PC-3 (cell line): ENCODE measurements around the gene AKT1. TPM values are rescaled to one million over a fixed set of nuclear protein-coding genes. Genes with fewer than 3 reads are reported as not detected.
"Not testable (repeated sequence)": the region's sequence is repeated elsewhere in the genome, so short reads cannot be mapped to it uniquely, and the experiment has no call there.

ENCODE experiments used
- ATAC-seq: fragments of 200-7000 bp; cut with Tn5 transposase; 2 replicates; pipeline ENCODE4 v1.9.1; 2020; ENCODE audit warnings: mild to moderate bottlenecking, moderate library complexity
- BruUV-seq: library from RNA; stranded (reverse); fragments of 400-500 nt; replicated peaks from 2 replicates; lab custom pipeline; 2021; lab: Mats Ljungman, UMichigan
- CTCF ChIA-PET: fragments of 300-600 bp; sonication (Branson Sonifier 250); formaldehyde crosslinking; loops from one replicate; lab custom pipeline; 2022; ENCODE audit warnings: antibody characterized with exemption; lab: Charles Lee
- POLR2A ChIA-PET: fragments of 300-600 bp; sonication (Branson Sonifier 250); formaldehyde crosslinking; loops from one replicate; lab custom pipeline; 2022; ENCODE audit warnings: antibody characterized with exemption; ENCODE audit not compliant: unreplicated experiment; lab: Charles Lee
- DNase-seq: peaks from one replicate; pipeline ENCODE4 v3.0.0-alpha.2; 2015
- H2AFZ ChIP-seq: fragments of 300-600 bp; sonication (generic); 2 replicates; pipeline ENCODE4 v1.6.0; 2016; ENCODE audit warnings: antibody characterized with exemption, low read length
- H3F3A ChIP-seq: fragments of 300-600 bp; sonication (generic); one replicate; pipeline ENCODE4 v1.6.0; 2017; ENCODE audit warnings: antibody characterized with exemption, low read length, control low read depth, mild to moderate bottlenecking; ENCODE audit not compliant: unreplicated experiment
- H3K27ac ChIP-seq: fragments of 300-600 bp; sonication (generic); 2 replicates; pipeline ENCODE4 v1.5.1; 2016; ENCODE audit warnings: mild to moderate bottlenecking, low read length
- H3K27me3 ChIP-seq: fragments of 300-600 bp; sonication (generic); 2 replicates; pipeline ENCODE4 v1.6.1; 2016; ENCODE audit warnings: low read length, mixed read lengths
- H3K36me3 ChIP-seq: fragments of 300-600 bp; sonication (generic); 2 replicates; pipeline ENCODE4 v1.6.1; 2016; ENCODE audit warnings: low read depth, mixed run types, low read length, mixed read lengths
- H3K4me1 ChIP-seq: fragments of 300-600 bp; sonication (generic); 2 replicates; pipeline ENCODE4 v1.5.1; 2016; ENCODE audit warnings: low read length; ENCODE audit not compliant: insufficient read depth
- H3K4me2 ChIP-seq: fragments of 300-600 bp; sonication (generic); 2 replicates; pipeline ENCODE4 v1.6.0; 2016; ENCODE audit warnings: low read length
- H3K4me3 ChIP-seq: fragments of 300-600 bp; sonication (generic); 2 replicates; pipeline ENCODE4 v1.5.1; 2016; ENCODE audit warnings: mild to moderate bottlenecking, low read length, mixed read lengths
- H3K79me2 ChIP-seq: fragments of 300-600 bp; sonication (generic); 2 replicates; pipeline ENCODE4 v1.6.1; 2017; ENCODE audit warnings: low read length, mixed read lengths
- H3K9ac ChIP-seq: fragments of 300-600 bp; sonication (generic); 2 replicates; pipeline ENCODE4 v1.6.0; 2016; ENCODE audit warnings: mild to moderate bottlenecking, low read length
- H3K9me2 ChIP-seq: fragments of 300-600 bp; sonication (generic); replicated peaks from 2 replicates; pipeline ENCODE4 v1.6.1; 2016; ENCODE audit warnings: mixed run types, low read length, mixed read lengths
- H3K9me3 ChIP-seq: fragments of 300-600 bp; sonication (generic); 2 replicates; pipeline ENCODE4 v1.6.1; 2016; ENCODE audit warnings: low read length, mixed read lengths
- H4K20me1 ChIP-seq: fragments of 300-600 bp; sonication (generic); 2 replicates; pipeline ENCODE4 v1.6.1; 2016; ENCODE audit warnings: low read length, mixed read lengths
- EZH2 ChIP-seq: fragments of 300-600 bp; sonication (generic); IDR thresholded peaks from one replicate; pipeline ENCODE4 v1.6.1; 2017; ENCODE audit warnings: antibody characterized with exemption, mild to moderate bottlenecking, low read length; ENCODE audit not compliant: unreplicated experiment
- EZH2phosphoT487 ChIP-seq: fragments of 300-600 bp; sonication (generic); IDR thresholded peaks from 2 replicates; pipeline ENCODE4 v1.6.1; 2018; ENCODE audit warnings: mild to moderate bottlenecking, antibody characterized with exemption, low read length, borderline replicate concordance
- intact Hi-C: fragments of 100-400 bp; cut with micrococcal nuclease; formaldehyde crosslinking; loops from 2 replicates; pipeline ENCODE4 v1.9.0; 2023
- total RNA-seq: library from RNA; depleted of rRNA; stranded (reverse); fragments of >200 nt; gene quantifications from 2 replicates; pipeline ENCODE4 v1.2.3, GENCODE V29; 2014
- TF ChIP-seq, protein P1 (sequence below): fragments of 300-600 bp; sonication (generic); conservative IDR thresholded peaks from 2 replicates; pipeline ENCODE4 v1.5.1; 2017; ENCODE audit warnings: antibody characterized with exemption, low read depth, mild to moderate bottlenecking, low read length

Gene AKT1
- total RNA-seq, 1 experiment from 2014 or later, result 196 TPM

DNA sequence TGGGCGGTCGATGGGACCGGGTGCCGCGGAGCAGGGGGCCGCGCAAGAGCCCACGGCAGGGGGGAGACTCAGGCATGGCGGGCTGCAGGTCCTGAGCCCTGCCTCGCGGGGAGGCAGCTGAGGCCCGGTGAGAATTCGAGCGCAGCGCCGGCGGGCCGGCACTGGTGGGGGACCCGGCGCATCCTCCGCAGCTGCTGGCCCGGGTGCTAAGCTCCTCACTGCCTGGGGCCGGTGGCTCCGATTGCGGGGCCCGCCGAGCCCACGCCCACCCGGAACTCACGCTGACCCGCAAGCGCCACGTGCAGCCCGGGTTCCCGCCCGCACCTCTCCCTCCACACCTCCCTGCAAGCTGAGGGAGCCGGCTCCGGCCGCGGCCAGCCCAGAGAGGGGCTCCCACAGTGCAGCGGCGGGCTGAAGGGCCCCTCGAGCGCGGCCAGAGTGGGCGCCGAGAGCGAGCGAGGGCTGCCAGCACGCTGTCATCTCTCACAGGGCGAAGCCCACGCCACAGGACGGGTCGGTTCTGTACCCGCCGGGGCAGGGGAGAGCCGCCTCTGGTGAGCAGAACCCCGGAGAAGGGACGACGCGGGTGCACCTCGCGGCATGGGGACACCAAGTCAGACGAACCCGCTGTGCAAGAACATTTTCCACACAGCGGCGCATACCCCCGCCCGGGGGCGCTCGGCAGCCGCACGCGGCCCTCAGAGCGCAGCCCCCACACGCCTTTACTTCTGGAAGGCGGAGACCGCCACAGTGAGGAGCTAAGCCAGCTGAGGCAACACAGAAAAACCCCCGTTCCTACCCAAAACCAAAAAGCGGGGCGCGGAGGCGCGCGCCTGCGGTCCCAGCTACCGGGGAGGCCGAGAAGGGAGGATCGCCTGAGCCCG, 43.8 kb downstream of the AKT1 start:
- peak overlapping the region; percentile 32 for H3K27ac ChIP-seq
- H3K4me3 ChIP-seq, result peak overlapping the region; percentile 64
- H3F3A ChIP-seq, result no peaks in the 10 kb centered on the region
- intact Hi-C loops, result no loop called here
- H3K9me3 ChIP-seq, result no peaks in the 10 kb centered on the region
- peaks cover 37% of the 10 kb centered on the region for H3K4me1 ChIP-seq
- ATAC-seq, result no peak
- H3K79me2 ChIP-seq, result peaks cover 38% of the 10 kb centered on the region
- peak overlapping the region; percentile 82 for H3K9ac ChIP-seq
- H3K9me2 ChIP-seq, result no peaks in the 10 kb centered on the region
- peak overlapping the region; percentile 78 for H2AFZ ChIP-seq
- no TSS peak for BruUV-seq
- H3K4me2 ChIP-seq, result peak overlapping the region; percentile 85
- no peak for TF ChIP-seq EZH2phosphoT487
- no peak for TF ChIP-seq EZH2
- TF ChIP-seq, protein P1, sequence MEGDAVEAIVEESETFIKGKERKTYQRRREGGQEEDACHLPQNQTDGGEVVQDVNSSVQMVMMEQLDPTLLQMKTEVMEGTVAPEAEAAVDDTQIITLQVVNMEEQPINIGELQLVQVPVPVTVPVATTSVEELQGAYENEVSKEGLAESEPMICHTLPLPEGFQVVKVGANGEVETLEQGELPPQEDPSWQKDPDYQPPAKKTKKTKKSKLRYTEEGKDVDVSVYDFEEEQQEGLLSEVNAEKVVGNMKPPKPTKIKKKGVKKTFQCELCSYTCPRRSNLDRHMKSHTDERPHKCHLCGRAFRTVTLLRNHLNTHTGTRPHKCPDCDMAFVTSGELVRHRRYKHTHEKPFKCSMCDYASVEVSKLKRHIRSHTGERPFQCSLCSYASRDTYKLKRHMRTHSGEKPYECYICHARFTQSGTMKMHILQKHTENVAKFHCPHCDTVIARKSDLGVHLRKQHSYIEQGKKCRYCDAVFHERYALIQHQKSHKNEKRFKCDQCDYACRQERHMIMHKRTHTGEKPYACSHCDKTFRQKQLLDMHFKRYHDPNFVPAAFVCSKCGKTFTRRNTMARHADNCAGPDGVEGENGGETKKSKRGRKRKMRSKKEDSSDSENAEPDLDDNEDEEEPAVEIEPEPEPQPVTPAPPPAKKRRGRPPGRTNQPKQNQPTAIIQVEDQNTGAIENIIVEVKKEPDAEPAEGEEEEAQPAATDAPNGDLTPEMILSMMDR, result no peak
- no peak for DNase-seq
- ChIA-PET CTCF (interaction anchor here (0.7 kb wide), 1 partner anchor 668 kb away, joined by 3 read pairs; no protein-coding TSS in a partner anchor), POLR2A (interaction anchor here (0.6 to 1.2 kb wide), 2 partner anchors 75 to 757 kb away, joined by 8 to 18 read pairs; no protein-coding TSS in a partner anchor)
- H4K20me1 ChIP-seq, result peaks cover 23% of the 10 kb centered on the region
- peaks cover 9% of the 10 kb centered on the region; the same call in 1 of the 2 replicates for H3K36me3 ChIP-seq
- H3K27me3 ChIP-seq, result no peaks in the 10 kb centered on the region

DNA sequence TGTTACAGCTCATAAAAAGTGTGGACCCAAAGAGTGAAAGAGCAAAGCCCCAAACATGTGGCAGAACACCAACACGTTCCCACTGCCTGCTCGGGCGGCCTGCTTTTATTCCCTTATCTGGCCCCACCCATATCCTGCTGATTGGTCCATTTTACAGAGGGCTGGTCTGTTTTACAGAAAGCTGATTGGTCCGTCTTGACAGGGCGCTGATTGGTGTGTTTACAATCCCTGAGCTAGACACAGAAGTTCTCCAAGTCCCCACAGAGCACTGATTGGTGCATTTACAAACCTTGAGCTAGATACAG, 44.8 kb downstream of the AKT1 start:
- intact Hi-C loops, H3K9me3 ChIP-seq, H3K9ac ChIP-seq, H3K9me2 ChIP-seq, H2AFZ ChIP-seq, H3F3A ChIP-seq, ATAC-seq, H3K4me2 ChIP-seq, H3K36me3 ChIP-seq, H3K27ac ChIP-seq, H3K27me3 ChIP-seq, H3K4me3 ChIP-seq, BruUV-seq: not testable (repeated sequence)
- CTCF ChIA-PET, result interaction anchor here (0.7 to 1.1 kb wide), 2 partner anchors 18 to 667 kb away, joined by 3 to 4 read pairs; no protein-coding TSS in a partner anchor
- peaks cover 39% of the 10 kb centered on the region for H3K4me1 ChIP-seq
- POLR2A ChIA-PET, result interaction anchor here (0.7 kb wide), 1 partner anchor 178 kb away, joined by 3 read pairs; no protein-coding TSS in a partner anchor
- DNase-seq, result peak; percentile 24
- peaks cover 28% of the 10 kb centered on the region for H3K79me2 ChIP-seq
- H4K20me1 ChIP-seq, result peaks cover 19% of the 10 kb centered on the region

- Histone ChIP-seq H3K9ac (no peak overlapping the region), H3K4me1 (peaks cover 39% of the 10 kb centered on the region)
- CTCF ChIA-PET, result interaction anchor here (1.1 kb wide), 1 partner anchor 19 kb away, joined by 4 read pairs; no protein-coding TSS in a partner anchor
Measured at GRCh38 chr14:104750056-104750752, 45.3 kb downstream of the AKT1 start.

More at GRCh38 chr14:104750056-104750752, 45.3 kb downstream of the AKT1 start:
- Histone ChIP-seq H2AFZ (no peak overlapping the region), H3K79me2 (peaks cover 23% of the 10 kb centered on the region), H3K4me2 (no peak overlapping the region), H3K27me3 (no peaks in the 10 kb centered on the region), H4K20me1 (peaks cover 17% of the 10 kb centered on the region), H3K27ac (0 out of 2 replicates have a peak overlapping the region, but pooled peaks have one; percentile 10), H3K4me3 (no peak overlapping the region), H3K36me3 (no peaks in the 10 kb centered on the region), H3F3A (no peaks in the 10 kb centered on the region), H3K9me3 (no peaks in the 10 kb centered on the region), H3K9me2 (no peaks in the 10 kb centered on the region)
- ATAC-seq (no peak), DNase-seq (peak; percentile 43)
- BruUV-seq, result no TSS peak
- intact Hi-C loops, result no loop called here
- POLR2A ChIA-PET, result interaction anchor here (0.7 kb wide), 1 partner anchor 177 kb away, joined by 3 read pairs; no protein-coding TSS in a partner anchor
- TF ChIP-seq, protein P1, result no peak
- TF ChIP-seq EZH2 (no peak), EZH2phosphoT487 (no peak)
